Pulmonary artery endothelial cell (primary cell): ENCODE results near the gene GCHFR. TPM values are rescaled to one million over a fixed set of nuclear protein-coding genes. Genes with fewer than 3 reads are reported as not detected.

Experiments used
- DNase-seq: peaks from one replicate; pipeline ENCODE4 v3.0.0-alpha.2; 2011; ENCODE audit warnings: low read depth, low spot score
- total RNA-seq: library from RNA; depleted of rRNA; stranded (reverse); fragments of >200 nt; gene quantifications from 2 replicates; pipeline ENCODE4 v1.2.3, GENCODE V29; 2014

GCHFR gene
- total RNA-seq, 1 donor from 2014 or later: 12.9 TPM

DNA sequence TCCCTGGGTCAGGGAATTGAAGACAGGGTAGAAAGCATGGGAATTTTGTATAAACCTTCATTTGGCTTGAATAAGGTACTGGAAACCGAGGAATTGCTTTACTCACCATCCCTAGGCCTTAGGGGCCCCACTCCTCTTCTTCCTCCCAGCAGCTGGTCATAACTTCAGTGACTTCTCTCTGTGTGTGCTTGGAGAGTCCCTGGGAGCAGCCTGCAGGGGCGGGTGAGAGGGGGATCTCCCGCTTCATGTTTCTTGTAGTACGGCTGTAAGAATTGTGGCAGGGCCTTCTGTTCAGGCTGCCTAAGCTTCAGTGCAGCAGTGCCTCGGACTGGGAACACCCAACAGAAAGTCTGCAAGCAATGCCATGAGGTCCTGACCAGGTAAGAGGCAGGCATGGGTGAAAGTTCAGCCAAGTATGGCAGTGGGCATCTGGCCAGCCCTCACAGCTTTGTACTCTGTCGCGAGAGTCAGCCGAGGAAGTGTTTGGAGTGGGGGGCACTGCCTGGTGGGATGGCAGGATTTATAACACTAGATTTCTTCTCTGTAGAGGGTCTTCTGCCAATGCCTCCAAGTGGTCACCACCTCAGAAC, 45.1 kb downstream of the GCHFR start:
- no peak for DNase-seq

DNA sequence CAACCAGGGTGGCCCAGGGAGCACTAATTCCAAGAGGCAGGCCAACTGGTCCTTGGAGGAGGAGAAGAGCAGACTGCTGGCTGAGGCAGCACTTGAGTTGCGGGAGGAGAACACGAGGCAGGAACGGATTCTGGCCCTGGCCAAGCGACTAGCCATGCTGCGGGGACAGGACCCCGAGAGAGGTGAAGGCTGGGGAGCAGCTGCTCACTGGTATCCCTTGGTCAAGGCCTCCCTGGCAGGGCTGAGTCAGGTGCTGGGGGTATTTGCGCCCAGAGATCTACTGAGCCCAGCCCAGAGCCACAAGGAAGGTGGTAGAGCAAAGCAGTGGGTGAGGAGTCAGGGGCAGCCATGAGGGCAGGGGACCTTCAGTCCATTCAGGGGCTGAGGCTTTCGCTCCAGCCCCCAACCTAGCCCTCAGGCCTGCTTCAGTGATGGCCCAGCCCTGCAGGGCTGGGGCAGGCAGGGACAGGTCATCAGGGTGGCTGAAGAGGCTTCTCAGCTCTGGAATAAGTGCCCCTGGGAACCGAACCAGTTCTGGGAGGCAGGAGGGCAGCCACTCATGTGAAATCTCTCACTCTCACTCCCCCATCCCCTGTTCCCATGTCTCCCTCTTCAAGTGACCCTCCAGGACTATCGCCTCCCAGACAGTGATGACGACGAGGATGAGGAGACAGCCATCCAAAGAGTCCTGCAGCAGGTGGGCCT, 49.0 kb downstream of the GCHFR start:
- DNase-seq: no peak

DNA sequence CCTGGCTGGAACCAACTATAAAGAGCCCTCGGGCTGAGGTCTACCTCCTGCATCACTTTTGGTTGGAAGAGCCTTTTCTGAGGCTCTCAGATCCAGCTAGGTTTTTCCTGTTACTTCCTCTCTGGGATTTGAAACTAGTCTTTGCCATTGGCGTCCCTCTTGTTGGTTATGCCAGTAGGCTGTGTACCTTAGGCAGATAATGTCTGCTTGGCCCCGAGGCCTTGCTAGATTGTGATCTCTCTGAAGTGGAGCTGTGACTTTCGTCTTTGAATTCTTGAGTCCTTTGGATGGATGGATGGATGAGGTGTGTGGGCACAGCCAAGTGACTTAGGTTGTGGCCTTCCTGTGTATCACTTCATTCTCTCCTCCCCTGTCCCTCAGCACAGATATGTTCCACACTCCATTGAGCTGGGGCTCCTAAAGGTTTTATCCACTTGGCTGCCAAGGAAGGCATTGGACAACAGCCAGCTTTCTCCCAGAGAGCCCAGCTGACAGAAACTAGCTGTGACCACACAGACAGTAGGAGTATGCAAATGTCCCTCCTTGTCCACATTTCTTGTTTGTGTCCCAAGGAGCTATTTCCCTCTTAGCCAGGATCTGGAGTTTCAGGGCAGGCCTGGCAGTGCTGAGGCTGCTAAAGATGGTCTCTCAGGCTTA, 51.3 kb downstream of the GCHFR start:
- DNase-seq: no peak

Other genes starting within 250 kb of the GCHFR start
- gene CCDC32, start 199.0 kb upstream of the GCHFR start, total RNA-seq: 20.8 and 26.2 TPM in 2 replicates
- 15.7 and 16.5 TPM in 2 replicates for gene RPUSD2, start 194.8 kb upstream of the GCHFR start, total RNA-seq
- 18.1 and 33.8 TPM in 2 replicates for gene KNL1, start 169.8 kb upstream of the GCHFR start, total RNA-seq
- 9.2 and 12.9 TPM in 2 replicates for gene RAD51, start 68.9 kb upstream of the GCHFR start, total RNA-seq
- gene RMDN3, start 8.8 kb upstream of the GCHFR start, total RNA-seq: 26.9 and 37.8 TPM in 2 replicates
- gene C15orf62, start 5.9 kb downstream of the GCHFR start, total RNA-seq: 0.53 and 0.63 TPM in 2 replicates
- gene ZFYVE19, start 43.0 kb downstream of the GCHFR start, total RNA-seq: 13.9 and 25.8 TPM in 2 replicates
- gene DNAJC17, start 43.4 kb downstream of the GCHFR start, total RNA-seq: 38.2 and 48.7 TPM in 2 replicates
- not detected in 2 replicates for gene PPP1R14D, start 64.6 kb downstream of the GCHFR start, total RNA-seq
- gene SPINT1, start 80.0 kb downstream of the GCHFR start, total RNA-seq: 1.1 and 1.7 TPM in 2 replicates
- gene RHOV, start 110.2 kb downstream of the GCHFR start, total RNA-seq: 0.07 TPM in 1 of 2 replicates, not detected in the other
- gene VPS18, start 130.4 kb downstream of the GCHFR start, total RNA-seq: 48.7 and 50.8 TPM in 2 replicates
- gene DLL4, start 165.3 kb downstream of the GCHFR start, total RNA-seq: 18.6 and 43.9 TPM in 2 replicates
- gene CHAC1, start 189.4 kb downstream of the GCHFR start, total RNA-seq: 2.9 and 4.7 TPM in 2 replicates